Temporal lobe (tissue), 1 donor: Measurements from ENCODE around the gene DAZAP2. TPM values are rescaled to one million over a fixed set of nuclear protein-coding genes. Genes with fewer than 3 reads are reported as not detected.

Source experiments
- total RNA-seq: library from RNA; depleted of rRNA; stranded (reverse); fragments of >200 nt; gene quantifications from one replicate; pipeline ENCODE4 v1.2.3, GENCODE V29; 2014

Gene DAZAP2
- total RNA-seq, 1 donor from 2014 or later = 45.7 TPM

Other genes starting within 250 kb of the DAZAP2 start
- 70.1 TPM for gene SLC11A2, start 212.4 kb upstream of the DAZAP2 start, total RNA-seq
- 45.0 TPM for gene LETMD1, start 190.5 kb upstream of the DAZAP2 start, total RNA-seq
- 66.4 TPM for gene CSRNP2, start 155.2 kb upstream of the DAZAP2 start, total RNA-seq
- 21.9 TPM for gene TFCP2, start 65.7 kb upstream of the DAZAP2 start, total RNA-seq
- gene POU6F1, start 20.8 kb upstream of the DAZAP2 start, total RNA-seq = 11.3 TPM
- gene SMAGP, start 31.6 kb downstream of the DAZAP2 start, total RNA-seq = 1.2 TPM
- gene BIN2, start 85.3 kb downstream of the DAZAP2 start, total RNA-seq = 0.74 TPM
- gene CELA1, start 107.9 kb downstream of the DAZAP2 start, total RNA-seq = not detected
- gene GALNT6, start 152.6 kb downstream of the DAZAP2 start, total RNA-seq = 0.49 TPM
- gene SLC4A8, start 186.0 kb downstream of the DAZAP2 start, total RNA-seq = 35.2 TPM